Vagina (tissue), 2 donors: ENCODE measurements around the gene EGFLAM. TPM values are rescaled to one million over a fixed set of nuclear protein-coding genes. Genes with fewer than 3 reads are reported as not detected.
"Not testable (repeated sequence)": the region's sequence is repeated elsewhere in the genome, so short reads cannot be mapped to it uniquely, and the experiment has no call there.

Source experiments
- DNase-seq, 2 donors: peaks; one replicate each; pipeline ENCODE4 v3.0.0-alpha.2; 2017; ENCODE audit errors: extremely low spot score in 2 of 2
- H3K27ac ChIP-seq: fragments of 200-600 bp; sonication (generic); one replicate; pipeline ENCODE4 v1.5.1; 2019
- H3K27me3 ChIP-seq: fragments of 200-600 bp; sonication (generic); one replicate; pipeline ENCODE4 v1.5.1; 2019
- H3K36me3 ChIP-seq, 2 donors: fragments of 200-600 bp; sonication (generic); one replicate each; pipeline ENCODE4 v1.5.1; 2017 to 2019
- H3K4me1 ChIP-seq: fragments of 200-600 bp; sonication (generic); one replicate; pipeline ENCODE4 v1.5.1; 2019
- H3K4me3 ChIP-seq, 2 donors: fragments of 200-600 bp; sonication (generic); 1 replicate in 1 of 2; 2 replicates in 1 of 2; pipeline ENCODE4 v1.5.1; 2016 to 2019
- H3K9me3 ChIP-seq: fragments of 200-600 bp; sonication (generic); one replicate; pipeline ENCODE4 v1.5.1; 2019
- CTCF ChIP-seq, 3 experiments: fragments of 450-650 bp in 2 of 3; fragments of 200-600 bp in 1 of 3; sonication (generic) in 1 of 3; IDR thresholded peaks; one replicate each; pipeline ENCODE4 v1.5.1; 2017 to 2019; ENCODE audit warnings: antibody characterized with exemption in 3 of 3, mild to moderate bottlenecking in 2 of 3, moderate library complexity in 2 of 3
- POLR2A ChIP-seq, 2 donors: fragments of 450-650 bp; IDR thresholded peaks; one replicate each; pipeline ENCODE4 v1.6.1; 2017; ENCODE audit warnings: antibody characterized with exemption in 2 of 2, mild to moderate bottlenecking in 2 of 2, moderate library complexity in 2 of 2
- POLR2AphosphoS5 ChIP-seq, 2 donors: sonication (generic); formaldehyde crosslinking; IDR thresholded peaks; one replicate each; pipeline ENCODE4 v1.9.0; 2017; ENCODE audit warnings: antibody characterized with exemption in 2 of 2, mild to moderate bottlenecking in 2 of 2, low read depth in 1 of 2; ENCODE audit not compliant: insufficient read depth in 1 of 2
- intact Hi-C: fragments of 100-400 bp; cut with DNase I; formaldehyde crosslinking; loops from one replicate; pipeline ENCODE4 v1.15.1; 2023
- total RNA-seq: library from RNA; depleted of rRNA; stranded (reverse); fragments of >200 nt; gene quantifications from one replicate; pipeline ENCODE4 v1.2.3, GENCODE V29; 2016

EGFLAM gene
- total RNA-seq, 1 donor from 2014 or later, result 15.2 TPM

- Histone ChIP-seq H3K27me3 (no peaks in the 10 kb centered on the region), H3K27ac (no peak overlapping the region), H3K9me3 (no peaks in the 10 kb centered on the region), H3K36me3 (no peaks in the 10 kb centered on the region), H3K4me3 (no peak overlapping the region), H3K4me1 (no peaks in the 10 kb centered on the region)
- TF ChIP-seq POLR2AphosphoS5 (IDR thresholded peaks at IDR 0.05; ENCODE audit: insufficient read depth in 1 of 2, low read depth in 1 of 2) (no peak), CTCF (IDR thresholded peaks at IDR 0.05) (no peak), POLR2A (IDR thresholded peaks at IDR 0.05) (no peak)
- intact Hi-C loops, result no loop called here
- no peak for DNase-seq
Measured at GRCh38 chr5:38331831-38332230, 73.5 kb downstream of the EGFLAM start.

- H3K4me1 ChIP-seq, intact Hi-C loops: not testable (repeated sequence)
Measured at GRCh38 chr5:38333181-38333580, 74.8 kb downstream of the EGFLAM start.

GRCh38 chr5:38338455-38338854, 80.1 kb downstream of the EGFLAM start:
- no peak overlapping the region for H3K4me3 ChIP-seq
- no peak for TF ChIP-seq CTCF (IDR thresholded peaks at IDR 0.05)
- no peak for TF ChIP-seq POLR2A (IDR thresholded peaks at IDR 0.05)
- no peak for TF ChIP-seq POLR2AphosphoS5 (IDR thresholded peaks at IDR 0.05; ENCODE audit: insufficient read depth in 1 of 2, low read depth in 1 of 2)
- DNase-seq, result no peak
- no peaks in the 10 kb centered on the region for H3K27me3 ChIP-seq
- intact Hi-C loops, result no loop called here
- H3K4me1 ChIP-seq, result no peaks in the 10 kb centered on the region
- H3K9me3 ChIP-seq, result no peaks in the 10 kb centered on the region
- no peaks in the 10 kb centered on the region for H3K36me3 ChIP-seq
- no peak overlapping the region for H3K27ac ChIP-seq

More at GRCh38 chr5:38333181-38333580, 74.8 kb downstream of the EGFLAM start:
- not testable (repeated sequence) for H3K4me3 ChIP-seq, H3K9me3 ChIP-seq, H3K36me3 ChIP-seq, H3K27ac ChIP-seq, H3K27me3 ChIP-seq, DNase-seq

GRCh38 chr5:38339446-38339845, 81.1 kb downstream of the EGFLAM start:
- no peaks in the 10 kb centered on the region for H3K4me1 ChIP-seq
- intact Hi-C loops, result no loop called here

GRCh38 chr5:38341056-38341455, 82.7 kb downstream of the EGFLAM start:
- no peak for TF ChIP-seq CTCF (IDR thresholded peaks at IDR 0.05)
- TF ChIP-seq POLR2A (IDR thresholded peaks at IDR 0.05), result no peak
- TF ChIP-seq POLR2AphosphoS5 (IDR thresholded peaks at IDR 0.05; ENCODE audit: insufficient read depth in 1 of 2, low read depth in 1 of 2), result no peak
- intact Hi-C loops, result no loop called here
- no peaks in the 10 kb centered on the region for H3K27me3 ChIP-seq
- no peaks in the 10 kb centered on the region for H3K36me3 ChIP-seq
- no peak for DNase-seq
- H3K4me1 ChIP-seq, result no peaks in the 10 kb centered on the region
- H3K9me3 ChIP-seq, result no peaks in the 10 kb centered on the region
- no peak overlapping the region for H3K27ac ChIP-seq
- no peak overlapping the region for H3K4me3 ChIP-seq

More at GRCh38 chr5:38339446-38339845, 81.1 kb downstream of the EGFLAM start:
- Histone ChIP-seq H3K36me3 (no peaks in the 10 kb centered on the region), H3K27ac (no peak overlapping the region), H3K4me3 (no peak overlapping the region), H3K9me3 (no peaks in the 10 kb centered on the region), H3K27me3 (no peaks in the 10 kb centered on the region)
- no peak for TF ChIP-seq POLR2AphosphoS5 (IDR thresholded peaks at IDR 0.05; ENCODE audit: insufficient read depth in 1 of 2, low read depth in 1 of 2)
- TF ChIP-seq CTCF (IDR thresholded peaks at IDR 0.05), result no peak
- no peak for TF ChIP-seq POLR2A (IDR thresholded peaks at IDR 0.05)
- no peak for DNase-seq

GRCh38 chr5:38341641-38342040, 83.3 kb downstream of the EGFLAM start:
- no peaks in the 10 kb centered on the region for H3K27me3 ChIP-seq
- DNase-seq, result no peak
- H3K4me1 ChIP-seq, result no peaks in the 10 kb centered on the region
- intact Hi-C loops, result no loop called here
- TF ChIP-seq POLR2A (IDR thresholded peaks at IDR 0.05) (no peak), CTCF (IDR thresholded peaks at IDR 0.05) (no peak), POLR2AphosphoS5 (IDR thresholded peaks at IDR 0.05; ENCODE audit: insufficient read depth in 1 of 2, low read depth in 1 of 2) (no peak)
- no peaks in the 10 kb centered on the region for H3K9me3 ChIP-seq
- H3K36me3 ChIP-seq, result no peaks in the 10 kb centered on the region
- no peak overlapping the region for H3K27ac ChIP-seq
- no peak overlapping the region for H3K4me3 ChIP-seq
